IMR-90 (cell line): ENCODE measurements around the gene TMEM14B. TPM values are rescaled to one million over a fixed set of nuclear protein-coding genes. Genes with fewer than 3 reads are reported as not detected.
A peak's percentile ranks its signal among the peaks of the same experiment; 100 is the strongest.

Experiments
- ATAC-seq: fragments of 200-7000 bp; cut with Tn5 transposase; 2 replicates; pipeline ENCODE4 v1.9.1; 2020; ENCODE audit warnings: low read depth, mild to moderate bottlenecking, moderate library complexity
- BruUV-seq: library from RNA; stranded (reverse); fragments of 400-500 nt; replicated peaks from 2 replicates; lab custom pipeline; 2021; lab: Mats Ljungman, UMichigan
- CTCF ChIA-PET: fragments of 300-600 bp; formaldehyde crosslinking; extraction: SDS; loops from one replicate; lab custom pipeline; 2021; ENCODE audit warnings: antibody characterized with exemption; lab: Yijun Ruan, JAX
- POLR2A ChIA-PET: fragments of 300-600 bp; sonication (Branson Sonifier 250); formaldehyde crosslinking; loops from one replicate; lab custom pipeline; 2022; ENCODE audit warnings: antibody characterized with exemption; ENCODE audit not compliant: unreplicated experiment; lab: Charles Lee
- DNase-seq: peaks from one replicate; pipeline ENCODE4 v3.0.0; 2013
- H2AFZ ChIP-seq: replicated peaks from 2 replicates; pipeline ENCODE3; 2013; ENCODE audit warnings: low read length, mild to moderate bottlenecking; ENCODE audit not compliant: poor library complexity
- H2AK5ac ChIP-seq: 2 replicates; pipeline ENCODE4 v1.6.1; 2013; ENCODE audit warnings: low read depth, low read length, inconsistent platforms
- H2AK9ac ChIP-seq: replicated peaks from 2 replicates; pipeline ENCODE3; 2013; ENCODE audit warnings: mild to moderate bottlenecking, low read depth, low read length, moderate library complexity; ENCODE audit not compliant: poor library complexity
- H2BK120ac ChIP-seq: 2 replicates; pipeline ENCODE4 v1.6.1; 2013; ENCODE audit warnings: low read depth, low read length, inconsistent platforms
- H2BK15ac ChIP-seq: 3 replicates; pipeline ENCODE4 v1.6.1; 2013; ENCODE audit warnings: low read depth, low read length, inconsistent platforms
- H2BK20ac ChIP-seq: 2 replicates; pipeline ENCODE4 v1.6.1; 2013; ENCODE audit warnings: low read depth, mild to moderate bottlenecking, inconsistent platforms, low read length, moderate library complexity
- H2BK5ac ChIP-seq: 2 replicates; pipeline ENCODE4 v1.6.1; 2013; ENCODE audit warnings: mild to moderate bottlenecking, low read depth, low read length, inconsistent platforms; ENCODE audit not compliant: poor library complexity, severe bottlenecking
- H3K14ac ChIP-seq: replicated peaks from 2 replicates; pipeline ENCODE4 v1.6.1; 2013; ENCODE audit warnings: low read depth, low read length, inconsistent platforms
- H3K18ac ChIP-seq: 2 replicates; pipeline ENCODE4 v1.6.1; 2013; ENCODE audit warnings: low read depth, low read length, control low read depth
- H3K23ac ChIP-seq: 2 replicates; pipeline ENCODE4 v1.6.1; 2013; ENCODE audit warnings: low read depth, low read length, inconsistent platforms
- H3K27ac ChIP-seq: 2 replicates; pipeline ENCODE4 v1.5.1; 2013; ENCODE audit warnings: mild to moderate bottlenecking, control low read depth, low read length; ENCODE audit not compliant: insufficient read depth
- H3K27me3 ChIP-seq: 2 replicates; pipeline ENCODE4 v1.6.1; 2013; ENCODE audit warnings: low read length; ENCODE audit not compliant: control insufficient read depth, insufficient read depth
- H3K36me3 ChIP-seq: 2 replicates; pipeline ENCODE4 v1.6.1; 2013; ENCODE audit warnings: low read length, mixed read lengths; ENCODE audit not compliant: control insufficient read depth, insufficient read depth
- H3K4ac ChIP-seq: 2 replicates; pipeline ENCODE4 v1.6.1; 2013; ENCODE audit warnings: low read depth, low read length, inconsistent platforms
- H3K4me1 ChIP-seq: 2 replicates; pipeline ENCODE4 v1.6.1; 2013; ENCODE audit warnings: low read length, mixed read lengths; ENCODE audit not compliant: control insufficient read depth, insufficient read depth
- H3K4me2 ChIP-seq: 2 replicates; pipeline ENCODE4 v1.6.1; 2013; ENCODE audit warnings: low read depth, mild to moderate bottlenecking, control low read depth, low read length, moderate library complexity
- H3K4me3 ChIP-seq: 2 replicates; pipeline ENCODE4 v1.5.1; 2013; ENCODE audit warnings: low read depth, mild to moderate bottlenecking, control low read depth, low read length, moderate library complexity; ENCODE audit not compliant: insufficient read depth
- H3K56ac ChIP-seq: 2 replicates; pipeline ENCODE4 v1.6.1; 2013; ENCODE audit warnings: low read length, inconsistent platforms; ENCODE audit not compliant: insufficient read depth; ENCODE audit errors: extremely low read depth
- H3K79me1 ChIP-seq, 2 experiments: 2 replicates each; pipeline ENCODE4 v1.6.1; 2013; ENCODE audit warnings: low read length in 2 of 2, inconsistent platforms in 1 of 2, low read depth in 1 of 2
- H3K9ac ChIP-seq: 2 replicates; pipeline ENCODE4 v1.6.1; 2013; ENCODE audit warnings: low read depth, low read length, control low read depth
- H3K9me1 ChIP-seq: 2 replicates; pipeline ENCODE4 v1.6.1; 2013; ENCODE audit warnings: low read length, inconsistent platforms; ENCODE audit not compliant: insufficient read depth
- H3K9me3 ChIP-seq: 2 replicates; pipeline ENCODE4 v1.6.1; 2013; ENCODE audit warnings: low read length; ENCODE audit not compliant: control insufficient read depth, insufficient read depth
- H4K20me1 ChIP-seq: 2 replicates; pipeline ENCODE4 v1.6.1; 2013; ENCODE audit warnings: low read length, inconsistent platforms; ENCODE audit not compliant: insufficient read depth
- H4K5ac ChIP-seq: 2 replicates; pipeline ENCODE4 v1.6.1; 2013; ENCODE audit warnings: mild to moderate bottlenecking, low read depth, low read length, control low read depth
- H4K8ac ChIP-seq, 2 experiments: 2 replicates each; pipeline ENCODE4 v1.6.1; 2013; ENCODE audit warnings: low read depth in 2 of 2, low read length in 2 of 2, control low read depth in 1 of 2, inconsistent platforms in 1 of 2
- H4K91ac ChIP-seq: 2 replicates; pipeline ENCODE4 v1.6.1; 2013; ENCODE audit warnings: low read depth, low read length, inconsistent platforms; ENCODE audit not compliant: insufficient read depth
- BHLHE40 ChIP-seq: fragments of 150-350 bp; IDR thresholded peaks from 2 replicates; pipeline ENCODE4 v1.6.1; 2016; ENCODE audit warnings: mild to moderate bottlenecking, low read depth, low read length
- CEBPB ChIP-seq: IDR thresholded peaks from 2 replicates; pipeline ENCODE4 v1.6.1; 2012; ENCODE audit warnings: low read depth, low read length, improper control_type of control experiment
- CHD1 ChIP-seq: IDR thresholded peaks from 2 replicates; pipeline ENCODE4 v1.6.1; 2012; ENCODE audit warnings: low read depth, low read length, improper control_type of control experiment
- FOS ChIP-seq: fragments of 150-350 bp; IDR thresholded peaks from 2 replicates; pipeline ENCODE4 v1.6.1; 2016; ENCODE audit warnings: low read depth, low read length
- MAFK ChIP-seq: IDR thresholded peaks from 2 replicates; pipeline ENCODE4 v1.6.1; 2012; ENCODE audit warnings: low read depth, low read length, improper control_type of control experiment
- MAZ ChIP-seq: IDR thresholded peaks from 2 replicates; pipeline ENCODE4 v1.6.1; 2012; ENCODE audit warnings: low read depth, mild to moderate bottlenecking, low read length, improper control_type of control experiment, moderate library complexity, borderline replicate concordance
- MXI1 ChIP-seq: IDR thresholded peaks from 2 replicates; pipeline ENCODE4 v1.6.1; 2012; ENCODE audit warnings: low read depth, mild to moderate bottlenecking, low read length, moderate library complexity, borderline replicate concordance
- RAD21 ChIP-seq: IDR thresholded peaks from 2 replicates; pipeline ENCODE4 v1.6.1; 2012; ENCODE audit warnings: low read length, improper control_type of control experiment
- RCOR1 ChIP-seq: IDR thresholded peaks from 2 replicates; pipeline ENCODE4 v1.6.1; 2012; ENCODE audit warnings: mild to moderate bottlenecking, low read length, improper control_type of control experiment; ENCODE audit not compliant: insufficient replicate concordance
- RFX5 ChIP-seq: IDR thresholded peaks from 2 replicates; pipeline ENCODE4 v1.8.0; 2012; ENCODE audit warnings: low read depth, mild to moderate bottlenecking, low read length, moderate library complexity
- USF2 ChIP-seq: fragments of 150-350 bp; IDR thresholded peaks from 2 replicates; pipeline ENCODE4 v1.6.1; 2017; ENCODE audit warnings: mild to moderate bottlenecking, antibody characterized with exemption, low read length, low read depth
- WGBS, 2 experiments: methylation state at CpG; one replicate each; pipeline versions ENCODE4 v1.1.5 to v1.1.7; 2013; ENCODE audit warnings: missing lambda C conversion rate in 2 of 2; ENCODE audit not compliant: insufficient read length in 1 of 2; ENCODE audit errors: extremely low coverage in 2 of 2; 5-methylcytosine and 5-hydroxymethylcytosine counted together
- dilution Hi-C: fragments of 300-500 bp; cut with HindIII; formaldehyde crosslinking; loops from one replicate; pipeline ENCODE4 v1.14.3; 2018; ENCODE audit warnings: low sequenced_read_pairs; ENCODE audit not compliant: unreplicated experiment
- in situ Hi-C: fragments of 300-500 bp; cut with MboI; formaldehyde crosslinking; loops from 3 replicates; pipeline ENCODE4 v1.14.3; 2019; ENCODE audit warnings: low sequenced_read_pairs, inconsistent platforms, mixed read lengths
- intact Hi-C: fragments of 100-400 bp; cut with micrococcal nuclease; formaldehyde crosslinking; loops from 2 replicates; pipeline ENCODE4 v1.10.0; 2022
- polyA plus RNA-seq, 3 experiments: library from polyadenylated mRNA; depleted of rRNA; stranded (reverse); fragments of >200 nt; gene quantifications; 2 replicates each; pipeline ENCODE4 v1.2.3, GENCODE V29; 2012; ENCODE audit warnings: low replicate concordance in 1 of 3
- total RNA-seq: library from RNA; depleted of rRNA; stranded (reverse); fragments of >200 nt; gene quantifications from 2 replicates; pipeline ENCODE4 v1.2.3, GENCODE V29; 2012
- TF ChIP-seq, protein P1 (sequence below): conservative IDR thresholded peaks from 2 replicates; pipeline ENCODE4 v1.5.1; 2012; ENCODE audit warnings: mild to moderate bottlenecking, low read depth, low read length, improper control_type of control experiment

Gene TMEM14B
- total and polyA plus RNA-seq, 2 of the 4 experiments (the other 2 are of a cell fraction) = 66.5 to 81.4 TPM

DNA sequence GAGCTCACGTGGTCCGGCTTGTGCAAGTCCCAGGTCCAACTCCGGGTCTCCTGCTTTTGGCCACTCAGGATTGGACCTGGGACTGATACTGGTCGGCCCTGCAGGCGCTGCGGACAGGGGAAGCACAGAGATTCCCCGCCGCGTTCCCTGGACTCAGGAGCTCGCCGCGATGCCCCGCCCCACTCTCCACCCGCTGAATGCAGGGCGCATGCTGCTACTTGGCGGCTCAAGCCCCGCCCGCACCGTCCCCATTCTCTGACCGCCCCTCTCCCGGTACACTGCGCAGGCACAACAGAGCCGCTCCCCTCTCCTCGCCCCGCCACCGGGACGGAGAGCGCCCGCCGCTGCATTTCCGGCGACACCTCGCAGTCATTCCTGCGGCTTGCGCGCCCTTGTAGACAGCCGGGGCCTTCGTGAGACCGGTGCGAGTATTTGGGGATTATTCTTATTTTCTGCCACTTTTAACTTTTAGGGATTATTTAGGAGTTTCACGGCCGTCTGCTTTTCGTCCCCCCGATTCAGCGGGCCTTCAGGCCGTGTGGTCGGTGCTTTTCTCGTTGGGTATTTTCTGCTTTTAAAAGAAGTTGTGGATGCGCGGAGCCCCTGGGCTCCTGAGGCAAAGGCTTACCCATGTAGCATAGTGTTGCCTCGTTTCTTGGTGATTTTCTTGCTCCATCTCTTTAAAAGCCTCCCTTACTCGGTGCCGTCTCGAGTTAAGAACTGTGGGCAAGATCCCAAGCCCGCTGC is 24.6 kb upstream of the TMEM14B start, which contains the start of gene TMEM14C (continued):
- TF ChIP-seq RCOR1 (no peak), MAZ (peak; percentile 96), BHLHE40 (peak; percentile 47; the same call in 1 of the 2 replicates)

DNA sequence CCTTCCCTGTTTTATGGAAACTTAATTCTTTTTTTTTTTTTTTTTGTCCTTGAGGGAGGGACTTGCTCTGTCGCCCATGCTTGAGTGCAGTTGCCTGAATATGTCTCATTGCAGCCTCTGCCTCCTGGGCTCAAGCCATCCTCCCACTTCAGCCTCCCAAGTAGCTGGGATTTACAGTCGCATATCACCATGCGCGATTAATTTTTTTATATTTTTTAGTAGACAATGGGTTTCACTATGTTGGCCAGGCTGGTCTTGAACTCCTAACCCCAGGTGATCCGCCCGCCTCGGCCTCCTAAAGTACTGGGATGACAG is 24.1 kb upstream of the TMEM14B start:
- H3K4me3 ChIP-seq = peak overlapping the region; percentile 91
- H3K27me3 ChIP-seq = no peaks in the 10 kb centered on the region
- in situ Hi-C loops = no loop called here
- H3K36me3 ChIP-seq = peaks cover 23% of the 10 kb centered on the region
- peak overlapping the region; percentile 89 for H3K14ac ChIP-seq
- dilution Hi-C loops = no loop called here
- 22% methylated on average over 3 of the region's 7 CpGs; no CpG with 5 or more reads in 1 of the 2 experiments for WGBS, 2 experiments
- DNase-seq (peak; percentile 9), ATAC-seq (no peak)
- peak overlapping the region; percentile 91 for H3K27ac ChIP-seq
- intact Hi-C loops = loop anchor here (1.0 to 5.0 kb wide), 3 partner anchors 24 to 79 kb away; partner anchors contain the start of genes C6orf52, PAK1IP1 and TMEM14B
- peaks cover 13% of the 10 kb centered on the region for H3K9me1 ChIP-seq
- peaks cover 6% of the 10 kb centered on the region for H3K4me1 ChIP-seq
- H3K56ac ChIP-seq = peak overlapping the region; percentile 94
- H4K20me1 ChIP-seq = peaks cover 7% of the 10 kb centered on the region; the same call in 1 of the 2 replicates
- H4K5ac ChIP-seq = peak overlapping the region; percentile 47
- H2AK9ac ChIP-seq = peak overlapping the region; percentile 87
- no peak overlapping the region; the same call in 2 of the 3 replicates for H2BK15ac ChIP-seq
- peak overlapping the region; percentile 81 for H3K4ac ChIP-seq
- H2BK120ac ChIP-seq = peak overlapping the region; percentile 31; the same call in 1 of the 2 replicates
- H3K79me1 ChIP-seq = peaks cover 31 to 62% of the 10 kb centered on the region in 2 experiments
- H3K23ac ChIP-seq = peak overlapping the region; percentile 99
- peak overlapping the region; percentile 78 for H2BK5ac ChIP-seq
- peaks cover 3% of the 10 kb centered on the region for H3K9me3 ChIP-seq
- peak overlapping the region; percentile 78 for H4K91ac ChIP-seq
- POLR2A ChIA-PET = no interaction called here
- H3K4me2 ChIP-seq = peak overlapping the region; percentile 76
- H2AFZ ChIP-seq = peak overlapping the region; percentile 90
- BruUV-seq = TSS peak; percentile 82
- peak overlapping the region; percentile 77 for H3K18ac ChIP-seq
- CTCF ChIA-PET = interaction anchor here (0.9 to 1.4 kb wide), 2 partner anchors 11 to 219 kb away, joined by 3 read pairs; no protein-coding TSS in a partner anchor
- peak overlapping the region; percentile 97 for H3K9ac ChIP-seq
- H2BK20ac ChIP-seq = no peak overlapping the region
- peak overlapping the region; percentile 63; the same call in 1 of the 2 replicates for H2AK5ac ChIP-seq
- peak overlapping the region; percentile 83 to 86 for H4K8ac ChIP-seq
- TF ChIP-seq CHD1 = no peak
- TF ChIP-seq FOS = no peak
- TF ChIP-seq MAFK = no peak
- no peak for TF ChIP-seq RFX5
- TF ChIP-seq, protein P1, sequence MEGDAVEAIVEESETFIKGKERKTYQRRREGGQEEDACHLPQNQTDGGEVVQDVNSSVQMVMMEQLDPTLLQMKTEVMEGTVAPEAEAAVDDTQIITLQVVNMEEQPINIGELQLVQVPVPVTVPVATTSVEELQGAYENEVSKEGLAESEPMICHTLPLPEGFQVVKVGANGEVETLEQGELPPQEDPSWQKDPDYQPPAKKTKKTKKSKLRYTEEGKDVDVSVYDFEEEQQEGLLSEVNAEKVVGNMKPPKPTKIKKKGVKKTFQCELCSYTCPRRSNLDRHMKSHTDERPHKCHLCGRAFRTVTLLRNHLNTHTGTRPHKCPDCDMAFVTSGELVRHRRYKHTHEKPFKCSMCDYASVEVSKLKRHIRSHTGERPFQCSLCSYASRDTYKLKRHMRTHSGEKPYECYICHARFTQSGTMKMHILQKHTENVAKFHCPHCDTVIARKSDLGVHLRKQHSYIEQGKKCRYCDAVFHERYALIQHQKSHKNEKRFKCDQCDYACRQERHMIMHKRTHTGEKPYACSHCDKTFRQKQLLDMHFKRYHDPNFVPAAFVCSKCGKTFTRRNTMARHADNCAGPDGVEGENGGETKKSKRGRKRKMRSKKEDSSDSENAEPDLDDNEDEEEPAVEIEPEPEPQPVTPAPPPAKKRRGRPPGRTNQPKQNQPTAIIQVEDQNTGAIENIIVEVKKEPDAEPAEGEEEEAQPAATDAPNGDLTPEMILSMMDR = no peak
- no peak for TF ChIP-seq MAZ
- TF ChIP-seq RCOR1 = no peak
- TF ChIP-seq MXI1 = no peak
- TF ChIP-seq CEBPB = no peak
- TF ChIP-seq RAD21 = no peak
- no peak for TF ChIP-seq USF2
